ENCODE data around the gene HACD3. TPM values are rescaled to one million over a fixed set of nuclear protein-coding genes. Genes with fewer than 3 reads are reported as not detected.
A peak's percentile ranks its signal among the peaks of the same experiment; 100 is the strongest.

HACD3 gene, protein sequence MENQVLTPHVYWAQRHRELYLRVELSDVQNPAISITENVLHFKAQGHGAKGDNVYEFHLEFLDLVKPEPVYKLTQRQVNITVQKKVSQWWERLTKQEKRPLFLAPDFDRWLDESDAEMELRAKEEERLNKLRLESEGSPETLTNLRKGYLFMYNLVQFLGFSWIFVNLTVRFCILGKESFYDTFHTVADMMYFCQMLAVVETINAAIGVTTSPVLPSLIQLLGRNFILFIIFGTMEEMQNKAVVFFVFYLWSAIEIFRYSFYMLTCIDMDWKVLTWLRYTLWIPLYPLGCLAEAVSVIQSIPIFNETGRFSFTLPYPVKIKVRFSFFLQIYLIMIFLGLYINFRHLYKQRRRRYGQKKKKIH
- 108 and 161 TPM in 2 replicates for total RNA-seq (2016; rRNA removed; fragmentation: Illumina TruSeq; extraction: Trizol)
- total RNA-seq (2016; cell fraction: cytosol; rRNA removed; fragmentation: Illumina TruSeq; extraction: Trizol; ENCODE audit: low read depth), result 13.4 and 13.9 TPM in 2 replicates
- total RNA-seq (2016; cell fraction: insoluble cytoplasmic fraction; rRNA removed; fragmentation: Illumina TruSeq; extraction: Trizol), result 111 and 164 TPM in 2 replicates
- 45.2 and 51.9 TPM in 2 replicates for total RNA-seq (2016; cell fraction: membrane; rRNA removed; fragmentation: Illumina TruSeq; extraction: Trizol)
- 114 and 134 TPM in 2 replicates for total RNA-seq (2016; cell fraction: nucleus; rRNA removed; fragmentation: Illumina TruSeq; extraction: Trizol)
- 71.5 and 73.6 TPM in 2 replicates for polyA plus RNA-seq (2011; rRNA removed)
- 49.0 and 79.5 TPM in 2 replicates for polyA plus RNA-seq (2011; cell fraction: cytosol; rRNA removed)
- polyA plus RNA-seq (2011; cell fraction: nucleus; rRNA removed), result 13.2 and 18.7 TPM in 2 replicates
- polyA plus RNA-seq (2012), result 93.0 and 111 TPM in 2 replicates
- polyA plus RNA-seq (2016; cell fraction: cytosol; fragmentation: Illumina TruSeq; extraction: Trizol; ENCODE audit: low read depth), result 10.0 and 10.2 TPM in 2 replicates
- polyA plus RNA-seq (2016; cell fraction: insoluble cytoplasmic fraction; fragmentation: Illumina TruSeq; extraction: Trizol; ENCODE audit: low read depth), result 78.4 and 81.1 TPM in 2 replicates
- polyA plus RNA-seq (2016; cell fraction: membrane; fragmentation: Illumina TruSeq; extraction: Trizol; ENCODE audit: low read depth), result 21.7 and 24.2 TPM in 2 replicates
- polyA plus RNA-seq (2016; cell fraction: nucleus; fragmentation: Illumina TruSeq; extraction: Trizol; ENCODE audit: insufficient read depth, low read depth), result 124 TPM in 2 replicates
- 84.1 and 114 TPM in 2 replicates for polyA minus RNA-seq (2011; rRNA and poly(A)+ RNA removed; ENCODE audit: low replicate concordance)
- 61.3 and 74.8 TPM in 2 replicates for polyA minus RNA-seq (2011; cell fraction: cytosol; rRNA and poly(A)+ RNA removed)
- polyA minus RNA-seq (2011; cell fraction: nucleus; rRNA and poly(A)+ RNA removed), result 39.7 and 52.5 TPM in 2 replicates
- Bru-seq, nascent RNA, result percentile 86 among the genes with signal in this experiment
- BruChase-seq, experiment 1, labeled RNA remaining after a 6-hour chase, result percentile 91 among the genes with signal in this experiment
- percentile 84 among the genes with signal in this experiment for BruChase-seq, experiment 2, labeled RNA remaining after a 2-hour chase
- long read RNA-seq, experiment 1, transcript HACD3-201 (11 exons, 3,228 nt), result major isoform, 189 of 238 reads
- long read RNA-seq, experiment 1, transcript HACD3-202 (10 exons, 1,332 nt), result minor isoform, 5 of 238 reads
- long read RNA-seq, experiment 1, partial matches to known transcripts, result 11 of 238 reads
- long read RNA-seq, experiment 1, other reads (novel, unspliced or antisense), result 32 of 238 reads
- long read RNA-seq, experiment 2, partial matches to known transcripts, result 192 of 263 reads
- long read RNA-seq, experiment 2, other reads (novel, unspliced or antisense), result 71 of 263 reads

DNA sequence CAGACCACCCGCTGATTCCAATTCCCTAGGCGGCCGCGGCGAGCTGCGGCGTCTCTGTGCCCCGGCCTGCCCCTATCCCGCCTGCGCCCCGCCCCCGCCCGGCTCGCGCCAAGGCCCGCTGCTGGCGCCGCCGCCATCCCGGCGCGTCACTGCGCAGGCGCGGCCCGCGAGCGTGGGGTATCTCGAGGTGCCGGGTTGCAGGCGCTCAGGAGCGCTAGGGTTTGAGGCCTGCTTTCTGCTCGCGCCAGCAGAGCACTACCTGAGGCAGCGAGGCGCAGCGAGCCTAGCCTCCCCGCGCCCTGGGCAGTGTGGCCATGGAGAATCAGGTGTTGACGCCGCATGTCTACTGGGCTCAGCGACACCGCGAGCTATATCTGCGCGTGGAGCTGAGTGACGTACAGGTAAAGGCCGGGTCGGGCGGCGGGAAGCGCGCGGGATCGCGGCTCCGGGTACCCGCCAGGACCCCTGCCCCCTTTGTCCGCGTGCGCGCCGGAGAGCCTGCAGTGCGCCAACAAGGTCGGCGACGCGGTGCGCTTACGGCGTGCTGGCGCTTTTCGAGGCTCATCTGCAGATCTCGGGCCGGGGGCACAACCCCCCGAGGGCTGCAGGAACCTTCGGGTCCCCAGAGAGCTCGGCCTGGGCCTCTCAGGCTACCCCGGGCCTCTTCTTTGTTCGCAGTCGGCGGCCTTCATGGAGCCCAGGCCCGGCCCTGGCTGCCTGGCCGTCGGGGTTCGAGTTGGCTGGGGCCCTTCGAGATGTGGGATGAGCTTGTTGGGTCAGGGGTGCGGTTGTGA is at the start of gene HACD3:
Gene HACD3 (plus strand): TSS at position 146 of the 794 bp plus-strand sequence. CDS start 169 bp downstream, at position 315.
- 0% methylated on average over 8 of the region's 88 CpGs for WGBS (ENCODE audit: low lambda C conversion rate)
- H3K79me2 ChIP-seq (ENCODE audit: insufficient read depth, low read length), result peaks cover 46% of the 10 kb centered on the region
- TSS peak; percentile 49 for BruUV-seq (replicated peaks)
- in situ Hi-C loops (cut with HindIII; ENCODE audit: extremely low pct_ligation_motif_present, low pct_unique_long_range_greater_than_20kb) (no loop called here), intact Hi-C loops (cut with micrococcal nuclease; ENCODE audit: unreplicated experiment) (no loop called here)
- H3K9me3 ChIP-seq (ENCODE audit: low read length), result no peaks in the 10 kb centered on the region
- POLR2A ChIA-PET, result interaction anchor here (0.5 to 2.3 kb wide), 7 partner anchors 8 to 226 kb away, joined by 3 to 21 read pairs (median 6); partner anchors contain the start of genes DPP8, INTS14 and RNU5B-1
- no peaks in the 10 kb centered on the region for H3K27me3 ChIP-seq (ENCODE audit: control insufficient read depth in 1 of 2, insufficient read depth in 2 of 2, low read length in 2 of 2)
- peak within 1 kb of the TSS; percentile 90 for H3K4me2 ChIP-seq (ENCODE audit: low read depth, low read length)
- DNase-seq (ENCODE audit: low spot score), result peak; percentile 73
- CTCF ChIA-PET (ENCODE audit: low intra/inter-chr PET ratio, low total read pairs), result interaction anchor here (2.5 kb wide), 1 partner anchor 13 kb away, joined by 11 read pairs; the partner anchor contains the start of gene DPP8
- H3K4me3 ChIP-seq (replicated peaks in 1 of 3; ENCODE audit: insufficient read depth in 1 of 3, low read depth in 2 of 3, low read length in 3 of 3), result peak within 1 kb of the TSS; percentile 79 to 84 (median 84)
- H4K20me1 ChIP-seq (ENCODE audit: insufficient read depth, low read length), result peaks cover 17% of the 10 kb centered on the region; the same call in 1 of the 2 replicates
- H3K27ac ChIP-seq (ENCODE audit: extremely low read length, insufficient read depth, low read length), result peak within 1 kb of the TSS; percentile 90
- H3K9ac ChIP-seq (ENCODE audit: insufficient read depth, low read depth, low read length), result peak within 1 kb of the TSS; percentile 92
- ATAC-seq, result peak; percentile 88
- H2AFZ ChIP-seq (ENCODE audit: low read length), result peak within 1 kb of the TSS; percentile 99
- no peaks in the 10 kb centered on the region; a peak in 1 of 5 replicates for H3K36me3 ChIP-seq (replicated peaks in 1 of 2; ENCODE audit: control insufficient read depth in 1 of 2, insufficient read depth in 2 of 2, low read length in 2 of 2)
- no peak for FAIRE-seq
- H3K4me1 ChIP-seq (ENCODE audit: insufficient read depth, low read length), result peaks cover 58% of the 10 kb centered on the region
- TF ChIP-seq NPAS2 (CRISPR knock-in tag; IDR thresholded peaks at IDR 0.05; ENCODE audit: borderline replicate concordance) (no peak), HOXA5 (CRISPR knock-in tag; IDR thresholded peaks at IDR 0.05) (peak; percentile 92), FOXA3 (CRISPR knock-in tag; IDR thresholded peaks at IDR 0.05) (0 out of 2 replicates have a peak, but pooled peaks have one; percentile 13), MEF2D (CRISPR knock-in tag; IDR thresholded peaks at IDR 0.05) (no peak), NCOA5 (CRISPR knock-in tag; IDR thresholded peaks at IDR 0.05) (peak; percentile 55; the same call in 1 of the 2 replicates), HDAC2 (CRISPR knock-in tag; IDR thresholded peaks at IDR 0.05) (peak; percentile 73), ZNF431 (CRISPR knock-in tag; IDR thresholded peaks at IDR 0.05; ENCODE audit: borderline replicate concordance, low read depth) (no peak), KLF9 (CRISPR knock-in tag; IDR thresholded peaks at IDR 0.05; ENCODE audit: low read depth) (peak; percentile 38), YEATS2 (CRISPR knock-in tag; IDR thresholded peaks at IDR 0.05; ENCODE audit: borderline replicate concordance) (peak; percentile 82)
- TF ChIP-seq, protein P1, sequence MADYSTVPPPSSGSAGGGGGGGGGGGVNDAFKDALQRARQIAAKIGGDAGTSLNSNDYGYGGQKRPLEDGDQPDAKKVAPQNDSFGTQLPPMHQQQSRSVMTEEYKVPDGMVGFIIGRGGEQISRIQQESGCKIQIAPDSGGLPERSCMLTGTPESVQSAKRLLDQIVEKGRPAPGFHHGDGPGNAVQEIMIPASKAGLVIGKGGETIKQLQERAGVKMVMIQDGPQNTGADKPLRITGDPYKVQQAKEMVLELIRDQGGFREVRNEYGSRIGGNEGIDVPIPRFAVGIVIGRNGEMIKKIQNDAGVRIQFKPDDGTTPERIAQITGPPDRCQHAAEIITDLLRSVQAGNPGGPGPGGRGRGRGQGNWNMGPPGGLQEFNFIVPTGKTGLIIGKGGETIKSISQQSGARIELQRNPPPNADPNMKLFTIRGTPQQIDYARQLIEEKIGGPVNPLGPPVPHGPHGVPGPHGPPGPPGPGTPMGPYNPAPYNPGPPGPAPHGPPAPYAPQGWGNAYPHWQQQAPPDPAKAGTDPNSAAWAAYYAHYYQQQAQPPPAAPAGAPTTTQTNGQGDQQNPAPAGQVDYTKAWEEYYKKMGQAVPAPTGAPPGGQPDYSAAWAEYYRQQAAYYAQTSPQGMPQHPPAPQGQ (CRISPR knock-in tag; IDR thresholded peaks at IDR 0.05; ENCODE audit: borderline replicate concordance), result peak; percentile 96; the same call in 1 of the 2 replicates
- TF ChIP-seq, protein P2, sequence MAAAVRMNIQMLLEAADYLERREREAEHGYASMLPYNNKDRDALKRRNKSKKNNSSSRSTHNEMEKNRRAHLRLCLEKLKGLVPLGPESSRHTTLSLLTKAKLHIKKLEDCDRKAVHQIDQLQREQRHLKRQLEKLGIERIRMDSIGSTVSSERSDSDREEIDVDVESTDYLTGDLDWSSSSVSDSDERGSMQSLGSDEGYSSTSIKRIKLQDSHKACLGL (CRISPR knock-in tag; IDR thresholded peaks at IDR 0.05), result peak; percentile 93; the same call in 1 of the 2 replicates

Measured in HepG2 (cell line).